T-helper 17 cell (primary cell): ENCODE results near the gene TTC7B. TPM values are rescaled to one million over a fixed set of nuclear protein-coding genes. Genes with fewer than 3 reads are reported as not detected.
A peak's percentile ranks its signal among the peaks of the same experiment; 100 is the strongest.
"Not testable (repeated sequence)": the region's sequence is repeated elsewhere in the genome, so short reads cannot be mapped to it uniquely, and the experiment has no call there.

Source experiments
- ATAC-seq: fragments of 150-1000 bp; cut with Tn5 transposase; 2 replicates; pipeline ENCODE4 v1.10.0; 2021; ENCODE audit warnings: mild to moderate bottlenecking, moderate library complexity
- DNase-seq, 3 donors: peaks; one replicate each; pipeline versions ENCODE4 v3.0.0 to v3.0.0-alpha.2; 2020 to 2021
- H3K9me3 ChIP-seq: one replicate; pipeline ENCODE4 v1.7.0; 2013; ENCODE audit warnings: low read length, mild to moderate bottlenecking; ENCODE audit not compliant: control insufficient read depth, poor library complexity, severe bottlenecking
- H3K27ac Mint-ChIP-seq: one replicate; pipeline ENCODE4 v1.8.0; 2022; ENCODE audit warnings: mild to moderate bottlenecking, moderate library complexity, mixed read lengths
- H3K27me3 Mint-ChIP-seq: one replicate; pipeline ENCODE4 v1.8.0; 2022; ENCODE audit warnings: mixed read lengths
- H3K36me3 Mint-ChIP-seq: one replicate; pipeline ENCODE4 v1.8.0; 2022; ENCODE audit warnings: low read depth, mixed read lengths
- H3K4me1 Mint-ChIP-seq: one replicate; pipeline ENCODE4 v1.8.0; 2022; ENCODE audit warnings: mild to moderate bottlenecking, mixed read lengths
- H3K4me3 Mint-ChIP-seq: one replicate; pipeline ENCODE4 v1.8.0; 2022; ENCODE audit warnings: mild to moderate bottlenecking, moderate library complexity, mixed read lengths
- total RNA-seq, 4 donors: library from RNA in 2 of 4; stranded (reverse) in 2 of 4; gene quantifications; one replicate each; pipeline ENCODE4 v1.2.3 and lab custom pipeline; 2022 to 2026

Gene TTC7B
- total RNA-seq, 2 donors from 2014 or later = 2.5 to 28.3 TPM

DNA sequence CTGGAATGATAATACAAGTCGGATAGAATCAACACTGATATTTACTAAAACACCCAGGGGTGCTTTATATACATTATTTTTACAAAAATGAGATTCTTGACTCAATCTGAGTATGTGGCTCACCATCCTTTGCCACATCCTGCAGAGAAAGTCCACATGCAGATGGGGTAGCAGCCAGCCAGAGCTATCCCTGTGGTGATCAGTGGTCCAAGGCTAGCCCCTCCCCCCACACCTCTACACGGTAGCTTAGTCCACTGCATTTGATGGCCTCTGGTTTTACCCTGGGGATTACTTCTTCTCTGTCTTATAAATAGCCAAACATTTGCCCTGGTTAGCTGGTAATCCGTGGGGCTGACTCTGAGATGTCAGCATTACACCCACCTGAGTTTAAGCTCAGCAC, 28.1 kb upstream of the TTC7B start:
- no peak overlapping the region for H3K4me3 Mint-ChIP-seq
- no peak for ATAC-seq

DNA sequence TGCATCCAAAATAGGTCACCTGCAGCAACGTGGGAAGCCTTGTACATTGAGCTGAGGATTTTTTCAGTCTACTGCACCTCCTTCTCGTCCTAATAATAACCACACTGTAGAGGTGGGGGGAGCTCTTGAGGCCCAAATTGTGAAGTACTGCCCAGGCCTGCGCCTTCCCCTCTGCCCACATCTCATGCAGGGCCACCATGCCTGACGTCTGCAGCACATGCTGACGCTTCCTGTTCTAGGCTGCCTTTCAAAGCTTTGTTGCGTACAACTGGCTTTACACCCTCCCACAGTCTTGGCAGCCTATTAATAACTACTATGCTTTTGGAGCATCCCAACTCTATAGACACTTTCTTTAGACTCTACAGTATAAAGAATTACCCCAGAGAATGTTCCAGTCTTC, 26.5 kb upstream of the TTC7B start:
- Mint-ChIP-seq H3K36me3 (no peaks in the 10 kb centered on the region), H3K4me1 (peaks cover 6% of the 10 kb centered on the region), H3K27ac (peak overlapping the region; percentile 57), H3K4me3 (no peak overlapping the region), H3K27me3 (no peaks in the 10 kb centered on the region)
- DNase-seq (no peak), ATAC-seq (peak; percentile 64)
- no peaks in the 10 kb centered on the region for H3K9me3 ChIP-seq

More for the DNA sequence above, 28.1 kb upstream of the TTC7B start:
- Mint-ChIP-seq H3K36me3 (no peaks in the 10 kb centered on the region), H3K4me1 (peaks cover 4% of the 10 kb centered on the region), H3K27me3 (no peaks in the 10 kb centered on the region), H3K27ac (peak overlapping the region; percentile 57)
- no peak for DNase-seq
- no peaks in the 10 kb centered on the region for H3K9me3 ChIP-seq

DNA sequence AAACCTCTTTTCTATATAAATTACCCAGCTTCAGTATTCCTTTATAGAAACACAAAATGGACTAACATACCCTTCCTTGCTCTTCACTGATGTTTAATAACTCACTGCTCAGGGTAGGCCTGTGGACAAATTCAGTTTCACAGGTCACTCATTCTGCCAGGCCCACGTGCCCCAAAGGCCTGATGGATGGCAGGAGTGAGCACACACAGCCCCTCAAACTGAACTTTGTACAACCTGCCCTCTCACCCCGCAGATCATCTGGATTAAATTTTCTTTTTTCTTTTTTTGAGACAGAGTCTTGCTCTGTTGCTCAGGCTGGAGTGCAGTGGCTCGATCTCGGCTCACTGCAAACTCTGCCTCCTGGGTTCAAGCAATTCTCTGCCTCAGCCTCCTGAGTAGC, 24.4 kb upstream of the TTC7B start:
- H3K27me3 Mint-ChIP-seq, DNase-seq, H3K36me3 Mint-ChIP-seq, ATAC-seq, H3K4me3 Mint-ChIP-seq, H3K9me3 ChIP-seq: not testable (repeated sequence)
- peaks cover 13% of the 10 kb centered on the region for H3K4me1 Mint-ChIP-seq
- H3K27ac Mint-ChIP-seq = peak overlapping the region; percentile 47

DNA sequence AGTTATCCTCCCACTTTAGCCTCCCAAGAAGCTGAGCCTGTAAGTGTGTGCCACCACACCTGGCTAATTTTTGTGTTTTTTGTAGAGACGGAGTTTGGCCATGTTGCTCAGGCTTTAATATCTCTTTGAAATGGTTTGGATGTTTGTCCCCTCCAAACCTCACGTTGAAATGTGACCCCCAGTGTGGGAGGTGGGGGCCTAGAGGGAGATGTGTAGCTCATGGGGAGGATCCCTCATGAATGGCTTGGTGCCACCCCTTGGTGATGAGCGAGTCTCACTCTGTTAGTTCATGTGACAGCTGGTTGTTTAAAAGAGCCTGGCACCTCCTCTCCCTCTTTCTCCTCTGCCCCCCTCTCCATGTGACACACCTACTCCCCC, 23.6 kb upstream of the TTC7B start:
- Mint-ChIP-seq H3K4me1 (peaks cover 16% of the 10 kb centered on the region), H3K27me3 (no peaks in the 10 kb centered on the region), H3K27ac (no peak overlapping the region), H3K36me3 (no peaks in the 10 kb centered on the region), H3K4me3 (no peak overlapping the region)
- no peaks in the 10 kb centered on the region for H3K9me3 ChIP-seq
- ATAC-seq = no peak
- no peak for DNase-seq

DNA sequence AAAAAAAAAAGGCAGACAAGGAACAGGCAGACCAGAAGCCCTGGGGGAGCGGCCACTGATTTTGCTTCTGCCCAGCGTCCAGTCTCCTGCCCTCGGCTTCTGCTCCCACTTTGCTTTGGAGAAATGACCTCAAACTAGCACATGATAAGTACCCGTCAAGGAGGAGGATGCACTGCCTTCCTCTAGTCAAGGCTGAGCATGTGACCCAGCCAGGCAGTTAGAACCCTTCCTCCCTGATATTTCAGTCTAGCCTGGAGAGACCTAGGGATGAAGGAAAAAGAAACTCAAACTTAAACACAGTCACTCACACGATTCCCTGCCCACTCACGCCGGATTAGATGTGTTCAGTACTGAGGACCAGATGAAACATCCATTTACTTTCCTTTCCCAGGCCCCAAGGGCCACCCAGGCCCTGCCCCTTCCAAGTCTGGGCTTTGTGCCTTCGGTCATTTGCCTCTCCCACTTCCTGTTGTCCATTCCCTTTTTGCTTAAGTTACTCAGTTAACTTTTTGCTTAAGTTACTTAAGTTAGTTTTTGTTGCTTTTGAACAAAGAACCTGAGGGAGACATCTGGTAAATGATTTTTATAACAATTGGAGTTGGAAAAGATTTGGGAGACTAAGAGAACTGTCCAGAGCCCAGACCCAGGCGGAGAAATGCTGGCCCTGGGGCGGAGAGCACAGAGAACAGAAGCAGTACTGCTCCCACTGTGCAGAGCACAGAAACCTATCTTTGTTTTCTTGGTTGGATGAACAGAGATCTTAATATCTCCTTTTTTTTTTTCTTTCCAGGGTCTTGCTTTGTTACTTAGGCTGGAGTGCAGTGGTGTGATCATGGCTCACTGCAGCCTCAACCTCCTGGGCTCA, 23.0 kb upstream of the TTC7B start:
- H3K27ac Mint-ChIP-seq = no peak overlapping the region
- H3K27me3 Mint-ChIP-seq = no peaks in the 10 kb centered on the region
- no peak for ATAC-seq
- DNase-seq = no peak
- H3K36me3 Mint-ChIP-seq = no peaks in the 10 kb centered on the region
- H3K9me3 ChIP-seq = no peaks in the 10 kb centered on the region
- H3K4me3 Mint-ChIP-seq = no peak overlapping the region
- H3K4me1 Mint-ChIP-seq = peaks cover 16% of the 10 kb centered on the region

DNA sequence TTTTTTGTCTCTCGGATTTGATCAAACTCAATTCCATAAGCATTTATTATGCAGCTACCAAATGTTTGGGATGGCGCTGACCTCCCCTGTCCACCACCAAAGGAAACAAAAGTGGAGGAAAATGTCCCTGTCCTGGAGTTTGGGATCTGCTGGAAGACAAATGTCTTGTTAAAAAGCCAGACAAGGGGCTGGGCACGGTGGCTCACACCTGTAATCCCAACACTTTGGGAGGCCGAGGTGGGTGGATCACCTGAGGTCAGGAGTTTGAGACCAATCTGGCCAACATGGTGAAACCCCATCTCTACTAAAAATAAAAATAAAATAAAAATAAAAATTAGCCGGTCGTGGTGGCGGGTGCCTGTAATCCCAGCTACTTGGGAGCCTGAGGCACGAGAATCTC, 22.3 kb upstream of the TTC7B start:
- H3K27me3 Mint-ChIP-seq, H3K4me3 Mint-ChIP-seq, ATAC-seq, H3K36me3 Mint-ChIP-seq, DNase-seq, H3K9me3 ChIP-seq, H3K27ac Mint-ChIP-seq: not testable (repeated sequence)
- H3K4me1 Mint-ChIP-seq = peaks cover 17% of the 10 kb centered on the region

DNA sequence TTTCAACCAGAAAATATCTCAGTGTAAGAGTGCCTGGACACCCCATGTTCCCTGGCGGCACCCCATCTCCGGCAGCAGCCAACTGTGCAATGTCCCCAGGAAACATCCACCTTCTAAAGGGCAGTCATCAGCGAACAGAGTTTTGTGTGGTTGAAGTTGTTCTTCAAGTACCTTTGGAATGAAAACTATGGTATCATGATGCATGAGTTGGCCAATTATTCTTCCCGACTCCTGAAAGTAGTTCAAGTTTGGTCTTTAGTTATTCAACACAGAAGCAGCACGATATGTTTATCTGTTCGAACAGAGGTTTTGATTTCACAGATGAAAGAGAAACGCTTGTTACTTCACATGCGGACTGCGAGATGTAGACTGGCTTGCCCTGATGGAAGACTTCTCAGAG, 21.1 kb upstream of the TTC7B start:
- Mint-ChIP-seq H3K4me3 (no peak overlapping the region), H3K27me3 (no peaks in the 10 kb centered on the region), H3K36me3 (no peaks in the 10 kb centered on the region), H3K27ac (no peak overlapping the region), H3K4me1 (peaks cover 14% of the 10 kb centered on the region)
- DNase-seq (no peak), ATAC-seq (no peak)
- H3K9me3 ChIP-seq = no peaks in the 10 kb centered on the region

DNA sequence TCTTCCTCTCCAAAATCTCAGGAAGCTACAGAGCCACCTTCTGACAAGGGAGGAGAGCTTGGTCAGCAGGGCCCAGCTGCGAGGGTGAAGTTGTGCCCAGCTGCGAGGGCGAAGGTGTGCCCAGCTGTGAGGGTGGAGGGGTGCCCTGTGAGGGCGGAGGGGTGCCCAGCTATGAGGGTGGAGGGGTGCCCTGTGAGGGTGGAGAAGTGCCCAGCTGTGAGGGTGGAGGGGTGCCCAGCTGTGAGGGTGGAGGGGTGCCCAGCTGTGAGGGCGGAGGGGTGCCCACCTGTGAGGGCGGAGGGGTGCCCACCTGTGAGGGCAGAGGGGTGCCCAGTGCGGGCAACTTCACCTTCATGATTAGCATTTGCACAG, 20.4 kb upstream of the TTC7B start:
- H3K4me3 Mint-ChIP-seq = no peak overlapping the region
- H3K9me3 ChIP-seq = no peaks in the 10 kb centered on the region
- peaks cover 14% of the 10 kb centered on the region for H3K4me1 Mint-ChIP-seq
- no peak for ATAC-seq
- no peak for DNase-seq
- no peaks in the 10 kb centered on the region for H3K27me3 Mint-ChIP-seq
- no peaks in the 10 kb centered on the region for H3K36me3 Mint-ChIP-seq
- H3K27ac Mint-ChIP-seq = peak overlapping the region; percentile 37

DNA sequence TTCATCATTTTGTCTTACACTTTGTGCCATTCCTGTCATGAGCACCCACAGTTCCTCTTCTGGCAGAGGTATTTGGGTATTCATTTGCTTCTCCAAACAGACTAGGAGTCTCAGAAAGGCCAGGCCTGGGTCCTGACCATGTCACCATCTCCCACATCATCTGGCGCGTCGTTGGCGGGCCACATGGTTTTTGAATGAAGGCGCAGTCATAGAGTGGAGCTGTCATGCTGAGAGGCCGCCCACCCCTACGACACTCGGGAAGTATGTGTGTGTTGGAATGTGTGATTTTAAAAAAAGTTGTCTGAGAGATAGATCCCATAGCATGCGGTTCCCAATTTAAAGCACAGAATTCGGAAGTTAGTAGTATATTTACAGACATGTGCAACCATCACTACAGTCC, 15.6 kb upstream of the TTC7B start:
- no peaks in the 10 kb centered on the region for H3K9me3 ChIP-seq
- Mint-ChIP-seq H3K36me3 (no peaks in the 10 kb centered on the region), H3K4me3 (no peak overlapping the region), H3K27me3 (no peaks in the 10 kb centered on the region), H3K4me1 (peaks cover 29% of the 10 kb centered on the region), H3K27ac (no peak overlapping the region)
- DNase-seq = no peak
- no peak for ATAC-seq

DNA sequence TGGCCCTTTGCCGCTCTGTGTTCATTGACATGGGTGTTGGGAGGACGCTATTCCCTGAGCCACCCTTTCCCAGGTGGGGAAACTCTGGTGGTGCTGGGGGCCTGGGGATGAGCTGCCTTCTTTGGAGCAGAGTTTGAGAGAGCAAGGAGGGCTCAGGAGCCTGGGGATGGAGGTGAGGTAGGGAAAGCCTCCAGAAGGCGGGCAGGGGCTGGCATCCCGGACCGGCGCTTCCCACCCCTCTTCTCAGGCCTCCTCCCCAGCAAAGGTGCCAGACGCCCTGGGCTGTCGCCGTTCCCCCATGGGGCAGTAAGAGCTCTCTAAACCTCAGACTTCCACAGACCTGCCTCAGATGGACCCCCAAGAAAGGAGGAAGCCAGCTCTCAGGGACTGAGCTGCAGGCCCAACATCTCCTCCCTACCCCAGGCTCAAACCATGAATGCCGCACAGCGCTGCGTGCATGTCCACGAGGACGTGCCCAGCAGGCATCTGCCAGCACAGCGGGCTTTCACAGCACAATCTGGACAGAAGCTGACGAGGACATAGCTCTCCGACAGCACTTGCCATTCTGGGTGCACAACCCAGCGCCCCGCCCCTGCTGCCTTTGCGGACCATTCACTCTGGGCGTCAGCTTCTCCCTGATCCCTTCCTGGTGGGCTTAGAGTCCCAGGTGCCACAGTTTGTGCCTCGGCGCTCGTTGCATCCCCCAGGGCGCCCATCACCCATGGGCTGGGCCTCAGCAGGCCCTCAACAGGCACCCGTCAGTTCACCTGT, 14.9 kb upstream of the TTC7B start:
- H3K27me3 Mint-ChIP-seq = no peaks in the 10 kb centered on the region
- H3K4me1 Mint-ChIP-seq = peaks cover 25% of the 10 kb centered on the region
- H3K4me3 Mint-ChIP-seq = no peak overlapping the region
- no peaks in the 10 kb centered on the region for H3K9me3 ChIP-seq
- no peak overlapping the region for H3K27ac Mint-ChIP-seq
- no peaks in the 10 kb centered on the region for H3K36me3 Mint-ChIP-seq
- no peak for ATAC-seq
- no peak for DNase-seq

DNA sequence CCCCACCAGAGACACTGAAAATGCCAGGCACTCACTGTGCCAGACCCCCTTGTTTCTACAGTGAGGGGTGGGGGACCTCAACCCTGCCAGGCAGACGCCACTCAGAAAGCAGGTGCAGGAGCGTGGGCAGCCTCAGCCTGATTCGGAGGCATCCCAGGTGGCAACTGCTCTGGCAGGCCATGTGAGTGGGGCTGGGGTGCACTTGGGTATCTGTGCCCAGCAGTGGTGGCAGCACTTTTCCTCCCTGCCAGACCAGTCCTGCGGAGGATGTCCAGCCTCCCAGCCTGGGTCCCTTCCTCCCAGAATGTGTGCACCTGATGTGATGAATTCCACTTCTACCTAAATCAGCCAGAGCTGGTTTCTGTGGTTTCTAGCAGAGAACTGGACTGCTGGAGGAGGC, 13.4 kb upstream of the TTC7B start:
- DNase-seq (no peak), ATAC-seq (no peak)
- Mint-ChIP-seq H3K4me3 (no peak overlapping the region), H3K36me3 (no peaks in the 10 kb centered on the region), H3K27ac (peak overlapping the region; percentile 91), H3K4me1 (peaks cover 19% of the 10 kb centered on the region), H3K27me3 (no peaks in the 10 kb centered on the region)
- H3K9me3 ChIP-seq = no peaks in the 10 kb centered on the region

DNA sequence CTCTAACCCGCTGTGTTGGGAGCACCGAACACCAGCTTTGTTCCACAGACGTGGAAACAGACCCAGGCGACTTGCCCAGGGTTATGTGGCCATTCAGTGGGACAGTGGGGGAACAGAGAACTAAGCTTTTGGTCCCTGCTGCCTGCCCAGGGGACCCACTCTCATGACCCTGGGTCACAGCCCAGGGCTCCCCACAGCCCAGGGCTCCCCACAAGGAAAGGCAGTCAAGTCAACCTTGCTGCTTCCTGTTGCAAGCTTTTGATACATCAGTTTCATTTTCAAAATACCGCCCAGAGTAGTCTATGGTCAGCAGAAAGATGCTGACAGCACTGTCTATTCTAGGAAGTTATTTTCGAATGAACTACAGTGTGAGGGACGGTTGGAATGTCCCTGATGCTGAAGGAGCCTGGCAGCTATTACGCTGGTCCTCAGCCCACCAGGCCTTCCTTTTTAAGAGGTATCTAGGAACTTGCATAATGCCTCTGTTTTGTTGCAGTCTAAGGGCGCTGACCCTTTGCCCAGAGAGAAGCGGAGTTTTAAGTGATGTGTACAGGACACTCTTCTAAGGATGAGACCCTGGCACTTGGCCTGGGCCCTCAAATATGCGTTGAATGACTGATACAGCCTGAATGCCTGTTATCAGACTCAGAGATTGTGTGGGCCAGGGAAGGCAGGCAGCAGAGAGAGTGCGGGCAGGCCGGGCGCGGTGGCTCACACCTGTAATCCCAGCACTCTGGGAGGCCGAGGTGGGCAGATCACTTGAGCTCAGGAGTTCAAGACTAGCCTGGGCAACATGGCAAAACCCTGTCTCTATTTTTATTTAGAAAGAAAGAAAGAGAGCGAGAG, 12.6 kb upstream of the TTC7B start:
- DNase-seq (no peak), ATAC-seq (peak; percentile 30)
- H3K9me3 ChIP-seq = no peaks in the 10 kb centered on the region
- Mint-ChIP-seq H3K36me3 (no peaks in the 10 kb centered on the region), H3K4me3 (peak overlapping the region; percentile 80), H3K27ac (peak overlapping the region; percentile 91), H3K4me1 (peaks cover 18% of the 10 kb centered on the region), H3K27me3 (no peaks in the 10 kb centered on the region)
